Heart right ventricle (tissue), 16 donors: ENCODE measurements around the gene PRADC1. TPM values are rescaled to one million over a fixed set of nuclear protein-coding genes. Genes with fewer than 3 reads are reported as not detected.
"Not testable (repeated sequence)": the region's sequence is repeated elsewhere in the genome, so short reads cannot be mapped to it uniquely, and the experiment has no call there.

Experiments used
- ATAC-seq, 8 donors: fragments of 200-7000 bp; cut with Tn5 transposase; one replicate each; pipeline ENCODE4 v1.9.1; 2020; ENCODE audit warnings: mild to moderate bottlenecking in 8 of 8, moderate library complexity in 8 of 8, moderate number of reproducible peaks in 1 of 8
- DNase-seq, 2 donors: peaks; one replicate each; pipeline ENCODE4 v3.0.0-alpha.2; 2020
- H3K27ac ChIP-seq, 10 donors: fragments of 200-600 bp; sonication (generic) in 2 of 10; one replicate each; pipeline versions ENCODE4 v1.5.0 to v1.8.0; 2020 to 2022; ENCODE audit warnings: mild to moderate bottlenecking in 3 of 10
- H3K27me3 ChIP-seq, 7 donors: fragments of 200-600 bp; one replicate each; pipeline ENCODE4 v1.8.0; 2021 to 2022; ENCODE audit warnings: mild to moderate bottlenecking in 2 of 7
- H3K36me3 ChIP-seq, 9 donors: fragments of 200-600 bp; sonication (generic) in 1 of 9; one replicate each; pipeline versions ENCODE4 v1.5.0 to v1.8.0; 2020 to 2022; ENCODE audit warnings: mild to moderate bottlenecking in 2 of 9
- H3K4me1 ChIP-seq, 9 donors: fragments of 200-600 bp; sonication (generic) in 1 of 9; one replicate each; pipeline versions ENCODE4 v1.5.0 to v1.8.0; 2020 to 2022; ENCODE audit warnings: mild to moderate bottlenecking in 4 of 9
- H3K4me3 ChIP-seq, 10 donors: fragments of 200-600 bp; sonication (generic) in 2 of 10; one replicate each; pipeline versions ENCODE4 v1.5.0 to v1.8.0; 2020 to 2022; ENCODE audit warnings: mild to moderate bottlenecking in 7 of 10, moderate library complexity in 2 of 10
- H3K9me3 ChIP-seq, 11 donors: fragments of 200-600 bp in 10 of 11; sonication (generic) in 2 of 11; one replicate each; pipeline versions ENCODE4 v1.5.0 to v1.8.0; 2013 to 2022; ENCODE audit warnings: mild to moderate bottlenecking in 2 of 11, control low read depth in 1 of 11, moderate library complexity in 1 of 11
- WGBS, 2 donors: extraction: QIAGEN DNeasy Blood & Tissue Kit; methylation state at CpG; one replicate each; pipeline ENCODE4 v1.1.7; 2013; ENCODE audit warnings: inconsistent platforms in 1 of 2; 5-methylcytosine and 5-hydroxymethylcytosine counted together
- intact Hi-C, 10 donors: fragments of 100-400 bp; cut with DNase I; formaldehyde crosslinking; loops; one replicate each; pipeline versions ENCODE4 v1.11.1 to v1.14.2; 2022
- polyA plus RNA-seq, 2 donors: library from polyadenylated mRNA; stranded (reverse); fragments of 200-250 nt; gene quantifications; one replicate each; pipeline ENCODE4 v1.2.3, GENCODE V29; 2013
- total RNA-seq, 10 donors: library from RNA; stranded (reverse); fragmentation: NEBNext Ultra II Directional in 3 of 10; extraction: Animal tissue kit (Norgen Biotek cat#: 25700) in 3 of 10; gene quantifications; one replicate each; pipeline versions ENCODE4 v1.2.1 to v1.2.4, GENCODE V29; 2021 to 2023
- TF ChIP-seq, protein P1 (sequence below), 9 donors: fragments of 200-600 bp; sonication (generic) in 2 of 9; IDR thresholded peaks; one replicate each; pipeline versions ENCODE4 v1.5.0 to v1.8.0; 2021 to 2022; ENCODE audit warnings: antibody characterized with exemption in 9 of 9, mild to moderate bottlenecking in 5 of 9, moderate library complexity in 1 of 9
- donor health status: Arrhythmogenic right ventricular cardiomyopathy.
- donor health status: ischemic (EF 13 %, LVEDD 7.1; RV severe dilation, severe dysfunction).
- donor health status: healthy with polysubstance abuse.
- donor health status: DM: no; HTN: yes; CAD: no.
- donor health status: DM: no; HTN: no; CAD: no.
- donor health status: ischemic (EF 25% LVEDD 6.9; RV normal size, moderate dysfunction).
- donor health status: ischemic (EF 25% LVEDD 5.7; RV mildly dilated, moderate dysfunction).
- donor health status: healthy.
- donor health status: DM: yes; HTN: yes; CAD: no.
- donor health status: Ischemic cardiomyopathy.
- donor health status: ischemic (EF 35%, LVEDD 5.7; RV mildly dilated, moderate dysfunction).
- donor health status: nonischemic (EF 11% LVEDD 7.7; RV severe dilation, severe dysfunction).
- donor health status: DM: yes; HTN: yes; CAD: no.
- donor health status: PGD.
- donor health status: ischemic (EF 29% LVEDD 5.4; RV normal size, mild dysfunction).
- donor health status: nonischemic (EF 23%, LVEDD 6.1; RV moderate dilation, normal function).

PRADC1 gene
- total and polyA plus RNA-seq, 12 donors = 61.2 to 221 (median 78.8) TPM

DNA sequence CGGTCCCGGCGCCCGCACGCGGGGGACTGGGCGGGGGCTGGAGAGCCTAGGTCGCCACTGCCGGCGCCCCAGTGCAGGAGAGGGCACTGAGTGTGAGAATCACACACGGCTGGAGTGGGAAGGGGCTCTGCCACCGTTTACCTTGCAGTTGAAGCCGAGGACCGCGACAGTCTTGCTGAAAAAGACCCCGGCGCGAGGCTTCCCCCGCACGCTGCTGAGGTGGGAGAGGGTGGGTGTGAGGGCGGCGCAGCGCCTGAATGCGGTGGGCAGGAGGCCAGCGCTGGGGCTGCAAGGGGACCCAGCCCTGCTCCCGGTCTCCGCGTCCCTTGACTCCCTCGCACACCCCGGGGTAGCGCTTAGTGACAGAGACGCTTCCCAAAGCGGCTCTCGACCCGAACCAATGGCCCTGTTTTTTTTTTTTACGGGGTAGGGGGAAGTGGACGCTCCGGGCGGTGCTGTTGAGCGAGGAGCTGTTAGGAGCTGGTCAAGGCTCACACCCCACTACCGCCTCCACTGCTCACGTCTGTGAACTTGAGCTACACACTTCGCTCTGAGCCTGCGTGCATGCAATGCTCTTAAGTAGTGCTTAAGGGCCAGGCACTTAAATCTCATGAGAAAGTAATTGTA lies 29.9 kb downstream of the PRADC1 start:
- ATAC-seq (peak in 3 of 8 donors; percentile 26 to 56 (median 26)), DNase-seq (no peak)
- intact Hi-C loops = no loop called here
- Histone ChIP-seq H3K4me1 (peaks cover 4 to 18% (median 16%) of the 10 kb centered on the region in 9 donors), H3K27me3 (peaks cover 31 to 80% (median 73%) of the 10 kb centered on the region in 7 donors), H3K4me3 (peak overlapping the region in 8 of 10 donors; percentile 4 to 41 (median 31)), H3K27ac (no peak overlapping the region), H3K9me3 (no peaks in the 10 kb centered on the region), H3K36me3 (no peaks in the 10 kb centered on the region)
- TF ChIP-seq, protein P1, sequence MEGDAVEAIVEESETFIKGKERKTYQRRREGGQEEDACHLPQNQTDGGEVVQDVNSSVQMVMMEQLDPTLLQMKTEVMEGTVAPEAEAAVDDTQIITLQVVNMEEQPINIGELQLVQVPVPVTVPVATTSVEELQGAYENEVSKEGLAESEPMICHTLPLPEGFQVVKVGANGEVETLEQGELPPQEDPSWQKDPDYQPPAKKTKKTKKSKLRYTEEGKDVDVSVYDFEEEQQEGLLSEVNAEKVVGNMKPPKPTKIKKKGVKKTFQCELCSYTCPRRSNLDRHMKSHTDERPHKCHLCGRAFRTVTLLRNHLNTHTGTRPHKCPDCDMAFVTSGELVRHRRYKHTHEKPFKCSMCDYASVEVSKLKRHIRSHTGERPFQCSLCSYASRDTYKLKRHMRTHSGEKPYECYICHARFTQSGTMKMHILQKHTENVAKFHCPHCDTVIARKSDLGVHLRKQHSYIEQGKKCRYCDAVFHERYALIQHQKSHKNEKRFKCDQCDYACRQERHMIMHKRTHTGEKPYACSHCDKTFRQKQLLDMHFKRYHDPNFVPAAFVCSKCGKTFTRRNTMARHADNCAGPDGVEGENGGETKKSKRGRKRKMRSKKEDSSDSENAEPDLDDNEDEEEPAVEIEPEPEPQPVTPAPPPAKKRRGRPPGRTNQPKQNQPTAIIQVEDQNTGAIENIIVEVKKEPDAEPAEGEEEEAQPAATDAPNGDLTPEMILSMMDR (IDR thresholded peaks at IDR 0.05) = no peak
- WGBS, 2 donors = 2 to 4% methylated on average over 44 of the region's 44 CpGs

DNA sequence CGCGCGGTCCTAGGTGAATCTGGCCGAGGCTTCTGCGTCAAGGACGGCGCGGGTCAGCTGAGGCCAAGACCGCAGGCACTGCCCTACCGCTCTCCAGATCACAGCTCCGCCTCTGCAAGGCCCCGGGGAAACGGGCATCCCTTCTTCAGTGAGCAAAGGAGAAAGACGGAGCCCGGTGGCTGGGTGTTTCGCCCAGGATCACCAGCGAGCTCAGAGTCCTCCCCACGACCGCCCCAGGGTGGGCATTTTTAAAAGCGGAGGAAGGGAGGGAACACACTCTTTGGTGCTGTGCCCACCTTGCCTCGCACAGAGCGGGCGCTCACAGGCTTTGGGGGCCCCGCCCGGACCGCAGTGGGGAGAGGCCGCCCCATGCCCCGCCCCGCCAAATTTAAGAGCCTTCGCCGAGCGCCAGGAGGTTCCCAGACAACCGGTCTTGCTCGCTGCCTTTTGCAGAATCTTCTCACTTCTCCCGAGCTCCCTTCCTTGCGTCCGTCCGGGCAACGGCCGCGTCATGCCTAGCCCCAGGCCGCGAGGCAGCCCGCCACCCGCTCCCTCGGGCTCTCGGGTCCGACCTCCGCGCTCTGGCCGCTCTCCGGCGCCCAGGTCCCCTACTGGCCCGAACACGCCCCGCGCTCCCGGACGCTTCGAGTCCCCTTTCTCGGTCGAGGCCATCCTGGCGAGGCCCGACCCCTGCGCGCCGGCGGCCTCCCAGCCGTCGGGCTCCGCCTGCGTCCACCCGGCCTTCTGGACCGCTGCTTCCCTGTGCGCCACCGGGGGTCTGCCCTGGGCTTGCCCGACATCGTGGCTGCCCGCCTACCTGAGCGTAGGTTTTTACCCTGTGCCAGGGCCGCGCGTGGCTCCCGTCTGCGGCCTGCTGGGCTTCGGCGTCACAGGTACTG lies 30.6 kb downstream of the PRADC1 start, which contains the start of gene NOTO:
TSS of gene NOTO (plus strand) at position 419 of the 899 bp plus-strand sequence. CDS start at position 512, 93 bp downstream.
- TF ChIP-seq, protein P1 (IDR thresholded peaks at IDR 0.05) = no peak
- DNase-seq (no peak), ATAC-seq (peak in 7 of 8 donors; percentile 22 to 56 (median 39))
- Histone ChIP-seq H3K36me3 (no peaks in the 10 kb centered on the region), H3K27me3 (peaks cover 31 to 88% (median 78%) of the 10 kb centered on the region in 7 donors), H3K4me1 (peaks cover 4 to 18% (median 16%) of the 10 kb centered on the region in 9 donors), H3K27ac (no peak within 1 kb of the TSS), H3K9me3 (no peaks in the 10 kb centered on the region), H3K4me3 (peak within 1 kb of the TSS; percentile 4 to 41 (median 30))
- WGBS, 2 donors = 1 to 2% methylated on average over 86 to 87 of the region's 87 CpGs
- intact Hi-C loops = no loop called here

DNA sequence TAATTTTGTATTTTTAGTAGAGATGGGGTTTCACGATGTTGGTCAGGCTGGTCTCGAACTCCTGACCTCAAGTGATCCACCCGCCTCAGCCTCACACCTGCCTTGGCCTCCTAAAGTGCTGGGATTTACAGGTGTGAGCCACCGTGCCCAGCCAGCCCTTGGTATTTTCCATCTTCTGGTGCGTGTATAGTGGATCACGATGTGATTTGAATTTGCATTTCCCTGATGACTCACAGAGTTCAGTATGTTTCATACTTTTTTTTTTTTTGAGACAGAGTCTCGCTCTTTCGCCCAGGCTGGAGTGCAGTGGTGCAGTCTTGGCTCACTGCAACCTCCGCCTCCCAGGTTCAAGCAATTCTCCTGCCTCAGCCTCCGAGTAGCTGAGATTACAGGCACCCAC lies 32.8 kb downstream of the PRADC1 start:
- H3K9me3 ChIP-seq, H3K36me3 ChIP-seq, H3K27ac ChIP-seq, H3K4me3 ChIP-seq, DNase-seq, intact Hi-C loops, ATAC-seq: not testable (repeated sequence)
- Histone ChIP-seq H3K4me1 (peaks cover 4 to 18% (median 16%) of the 10 kb centered on the region in 9 donors), H3K27me3 (peaks cover 31 to 96% (median 86%) of the 10 kb centered on the region in 7 donors)
- WGBS, 2 donors = 90 to 91% methylated on average over 10 of the region's 10 CpGs

DNA sequence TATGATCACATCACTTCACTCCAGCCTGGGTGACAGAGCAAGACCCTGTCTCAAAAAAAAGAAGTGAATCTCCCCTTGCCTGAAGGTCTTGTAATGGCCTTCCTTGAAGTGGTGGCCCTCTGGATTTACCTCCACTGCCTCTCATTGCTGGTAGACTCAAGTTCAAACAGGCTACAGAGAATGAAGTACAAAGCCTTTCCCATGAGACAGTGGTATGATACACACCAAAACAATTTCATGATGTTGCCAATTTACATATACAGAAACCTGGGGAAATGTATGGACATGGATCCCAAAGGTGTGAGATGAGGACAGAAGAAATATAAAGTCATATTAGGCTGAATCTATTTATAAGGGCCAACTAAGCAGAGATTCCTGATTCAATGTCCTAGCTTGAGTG lies 35.5 kb downstream of the PRADC1 start:
- no peak for ATAC-seq
- no peak overlapping the region for H3K4me3 ChIP-seq
- no peak for DNase-seq
- H3K27me3 ChIP-seq = peaks cover 16 to 72% (median 62%) of the 10 kb centered on the region in 7 donors
- H3K36me3 ChIP-seq = no peaks in the 10 kb centered on the region
- H3K4me1 ChIP-seq = peaks cover 4 to 10% (median 9%) of the 10 kb centered on the region in 9 donors
- TF ChIP-seq, protein P1 (IDR thresholded peaks at IDR 0.05) = no peak
- intact Hi-C loops = no loop called here
- no peak overlapping the region for H3K27ac ChIP-seq
- peaks cover 0 to 4% (median 0%) of the 10 kb centered on the region in 11 donors for H3K9me3 ChIP-seq
